HG03558 (cell line): ENCODE measurements around the gene NECAB2.
"Not testable (repeated sequence)": the region's sequence is repeated elsewhere in the genome, so short reads cannot be mapped to it uniquely, and the experiment has no call there.

ENCODE experiments used
- ATAC-seq: cut with Tn5 transposase; IDR thresholded peaks from one replicate; pipeline ENCODE4 v1.9.1; 2021; ENCODE audit warnings: moderate number of reproducible peaks; ENCODE audit not compliant: unreplicated experiment; ENCODE audit errors: extremely low read depth

Gene NECAB2

GRCh38 chr16:83935005-83935857 is 32.8 kb upstream of the NECAB2 start:
- no peak for ATAC-seq

- ATAC-seq = no peak
Observed at GRCh38 chr16:83935858-83936255, 32.2 kb upstream of the NECAB2 start.

GRCh38 chr16:83936581-83937165 is 31.4 kb upstream of the NECAB2 start:
- ATAC-seq = no peak

GRCh38 chr16:83937267-83937666 is 30.8 kb upstream of the NECAB2 start:
- no peak for ATAC-seq

- no peak for ATAC-seq
Observed at GRCh38 chr16:83937922-83938885, 29.8 kb upstream of the NECAB2 start.

GRCh38 chr16:83939266-83939855 is 28.7 kb upstream of the NECAB2 start:
- no peak for ATAC-seq

- no peak for ATAC-seq
Observed at GRCh38 chr16:83940119-83940518, 27.9 kb upstream of the NECAB2 start.

- ATAC-seq = no peak
Observed at GRCh38 chr16:83940630-83941378, 27.2 kb upstream of the NECAB2 start.

GRCh38 chr16:83941546-83941945 is 26.5 kb upstream of the NECAB2 start:
- not testable (repeated sequence) for ATAC-seq

GRCh38 chr16:83942074-83942473 is 26.0 kb upstream of the NECAB2 start:
- no peak for ATAC-seq

GRCh38 chr16:83942815-83943515 is 25.1 kb upstream of the NECAB2 start:
- no peak for ATAC-seq

GRCh38 chr16:83943516-83944050 is 24.5 kb upstream of the NECAB2 start:
- ATAC-seq = no peak

GRCh38 chr16:83945587-83945986 is 22.5 kb upstream of the NECAB2 start:
- no peak for ATAC-seq

- ATAC-seq = no peak
Observed at GRCh38 chr16:83946154-83946780, 21.8 kb upstream of the NECAB2 start.

- ATAC-seq = no peak
Observed at GRCh38 chr16:83946781-83947566, 21.1 kb upstream of the NECAB2 start.

- no peak for ATAC-seq
Observed at GRCh38 chr16:83947642-83948234, 20.3 kb upstream of the NECAB2 start.
